Measurements from ENCODE around the gene LEUTX. TPM values are rescaled to one million over a fixed set of nuclear protein-coding genes. Genes with fewer than 3 reads are reported as not detected.

LEUTX gene
- total RNA-seq, 1 experiment from 2014 or later, result not detected

- no peak overlapping the region for H2BK12ac ChIP-seq (ENCODE audit: insufficient read length, low read depth, low read length)
- H3K27ac ChIP-seq (ENCODE audit: insufficient read length, low read depth, low read length), result no peak overlapping the region
- TF ChIP-seq CTCF (conservative IDR thresholded peaks at IDR 0.05), result peak; percentile 96
- H3K4me2 ChIP-seq (ENCODE audit: insufficient read depth, insufficient read length, low read length), result peak overlapping the region; percentile 86
- H4K91ac ChIP-seq (ENCODE audit: insufficient read length, low read depth, low read length), result no peak overlapping the region
- peak overlapping the region; percentile 90 for H2AFZ ChIP-seq (ENCODE audit: low read length)
- Mint-ChIP-seq H3K27me3 (ENCODE audit: low read depth) (no peaks in the 10 kb centered on the region), H3K4me1 (peaks cover 22 to 33% of the 10 kb centered on the region in 2 experiments), H3K9me3 (peaks cover 0 to 2% of the 10 kb centered on the region in 2 experiments; a peak in 2 of 5 replicates), H3K27ac (no peak overlapping the region), H3K36me3 (ENCODE audit: insufficient read depth in 1 of 3, low read depth in 3 of 3) (no peaks in the 10 kb centered on the region), H3K4me3 (peak overlapping the region; percentile 73 to 83)
- H3K79me1 ChIP-seq (ENCODE audit: insufficient read depth, low read depth, low read length, poor library complexity, severe bottlenecking), result no peaks in the 10 kb centered on the region
- no peaks in the 10 kb centered on the region for H3K27me3 ChIP-seq (ENCODE audit: insufficient read depth, low read length)
- no peak overlapping the region for H2BK5ac ChIP-seq (ENCODE audit: insufficient read length, low read length)
- H2BK15ac ChIP-seq (ENCODE audit: low read depth, low read length), result no peak overlapping the region
- H3K9me3 ChIP-seq (ENCODE audit: control insufficient read depth, low read depth, low read length), result no peaks in the 10 kb centered on the region
- no peaks in the 10 kb centered on the region for H3K79me2 ChIP-seq (ENCODE audit: insufficient read depth, low read length)
- H3K23ac ChIP-seq (ENCODE audit: insufficient read length, low read depth, low read length), result no peak overlapping the region
- no peak overlapping the region for H2BK20ac ChIP-seq (ENCODE audit: low read depth, low read length, poor library complexity, severe bottlenecking)
- H4K8ac ChIP-seq (replicated peaks; ENCODE audit: insufficient read length, low read depth, low read length), result no peak overlapping the region
- H3T11ph ChIP-seq (ENCODE audit: low read length), result no peak overlapping the region
- no peak overlapping the region for H2BK120ac ChIP-seq (ENCODE audit: low read depth, low read length, poor library complexity, severe bottlenecking)
- H3K56ac ChIP-seq (ENCODE audit: insufficient read length, low read depth, low read length), result no peak overlapping the region
- peak; percentile 83 for DNase-seq
- H3K14ac ChIP-seq (ENCODE audit: insufficient read depth, low read length), result peak overlapping the region; percentile 86
- peak overlapping the region; percentile 86 for H3K18ac ChIP-seq (ENCODE audit: insufficient read length, low read depth, low read length)
- H4K5ac ChIP-seq (ENCODE audit: insufficient read length, low read depth, low read length), result no peak overlapping the region
- H3K4me1 ChIP-seq (ENCODE audit: insufficient read depth, low read length), result no peaks in the 10 kb centered on the region; the same call in 1 of the 2 replicates
- H3K23me2 ChIP-seq (ENCODE audit: insufficient read length, low read depth, low read length, poor library complexity, severe bottlenecking), result peaks cover 3% of the 10 kb centered on the region
- no peaks in the 10 kb centered on the region for H4K20me1 ChIP-seq (ENCODE audit: control insufficient read depth, insufficient read depth, insufficient read length)
- no peak overlapping the region for H2AK5ac ChIP-seq (ENCODE audit: insufficient read length, low read length)
- H3K4ac ChIP-seq (ENCODE audit: low read depth, low read length), result no peak overlapping the region
- peak overlapping the region; percentile 58 for H3K9ac ChIP-seq (ENCODE audit: extremely low read depth, insufficient read length, low read length)
- WGBS (ENCODE audit: extremely low coverage, insufficient read length, low lambda C conversion rate), result no CpG with 5 or more reads among the region's 17 CpGs
Observed at GRCh38 chr19:39792999-39793546, 14.4 kb downstream of the LEUTX start.

All from H9 (cell line).